HG03469 (cell line): Measurements from ENCODE around the gene GSTO1.
"Not testable (repeated sequence)": the region's sequence is repeated elsewhere in the genome, so short reads cannot be mapped to it uniquely, and the experiment has no call there.

Experiments used
- ATAC-seq: cut with Tn5 transposase; IDR thresholded peaks from one replicate; pipeline ENCODE4 v1.9.1; 2021; ENCODE audit warnings: mild to moderate bottlenecking, moderate library complexity, moderate number of reproducible peaks; ENCODE audit not compliant: unreplicated experiment

Gene GSTO1

GRCh38 chr10:104254493-104255310 lies at the start of gene GSTO1:
Gene GSTO1 (plus strand): TSS chr10:104254892. CDS start chr10:104254929, 37 bp downstream.
- ATAC-seq, result no peak

DNA sequence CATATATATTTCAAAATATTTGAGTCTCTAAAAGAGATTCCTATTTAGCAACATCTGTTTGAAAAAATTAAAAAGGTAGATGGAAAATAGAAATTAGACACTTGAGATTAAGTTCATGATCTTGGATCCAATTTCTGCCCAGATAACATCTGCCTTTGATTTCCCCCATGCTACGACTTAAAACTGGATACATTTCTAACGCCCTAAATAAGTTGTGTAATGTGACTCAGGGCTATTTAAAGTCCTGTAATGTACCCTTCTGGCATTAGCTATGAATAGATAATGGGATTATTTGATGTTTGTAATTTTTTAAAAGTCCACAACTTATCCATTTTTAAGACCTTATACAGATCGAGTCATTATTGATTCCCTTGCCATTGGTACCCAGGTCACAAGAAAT lies 46.0 kb upstream of the GSTO1 start:
- no peak for ATAC-seq

DNA sequence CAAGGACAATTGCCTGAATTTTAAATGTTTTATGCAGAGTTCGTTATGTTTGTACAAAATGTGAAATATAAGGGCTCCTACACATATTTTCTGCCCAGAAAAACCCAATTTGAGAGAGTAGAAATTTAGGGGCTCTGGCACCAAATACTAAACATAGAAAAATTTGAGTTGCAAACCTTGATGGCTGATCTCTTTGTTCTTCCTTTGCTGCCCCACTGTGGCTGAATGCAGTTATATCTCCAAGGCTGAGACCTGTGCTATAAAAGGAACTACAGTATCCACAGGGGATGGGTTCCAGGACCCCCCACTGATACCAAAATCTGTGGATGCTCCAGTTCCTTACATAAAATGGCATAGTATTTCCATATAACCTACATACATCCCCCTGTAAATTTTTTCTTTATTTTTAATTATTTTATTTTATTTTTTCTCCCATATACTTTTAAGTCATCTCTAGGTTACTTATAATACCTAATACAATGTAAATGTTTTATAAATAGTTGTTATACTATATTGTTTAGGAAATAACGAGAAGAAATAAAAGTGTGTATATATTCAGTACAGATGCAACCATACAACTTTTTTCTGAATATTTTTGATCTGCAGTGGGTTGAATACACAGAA lies 45.0 kb upstream of the GSTO1 start:
- no peak for ATAC-seq

- no peak for ATAC-seq
These were observed 38.1 kb upstream of the GSTO1 start for GRCh38 chr10:104216631-104217030.

GRCh38 chr10:104218751-104219150 lies 35.9 kb upstream of the GSTO1 start:
- ATAC-seq, result no peak

DNA sequence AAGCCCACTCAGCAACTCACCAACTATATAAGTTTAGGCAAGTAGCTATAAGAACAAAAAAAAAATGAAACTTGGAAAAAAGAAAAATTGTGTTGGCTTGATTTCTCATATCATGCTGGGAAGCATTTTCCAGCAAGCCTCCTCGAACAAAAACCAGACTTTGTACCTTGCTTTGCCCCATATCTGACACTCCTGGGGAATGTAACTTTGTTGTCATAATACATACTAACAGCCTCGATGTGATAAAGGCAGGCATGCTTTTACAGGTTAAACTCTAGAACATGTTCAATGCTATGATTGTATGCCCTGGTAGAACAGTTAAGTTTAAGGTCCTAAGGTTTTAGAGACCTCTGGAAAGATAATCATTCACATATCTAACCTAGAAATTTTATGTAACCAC lies 34.2 kb upstream of the GSTO1 start:
- no peak for ATAC-seq

DNA sequence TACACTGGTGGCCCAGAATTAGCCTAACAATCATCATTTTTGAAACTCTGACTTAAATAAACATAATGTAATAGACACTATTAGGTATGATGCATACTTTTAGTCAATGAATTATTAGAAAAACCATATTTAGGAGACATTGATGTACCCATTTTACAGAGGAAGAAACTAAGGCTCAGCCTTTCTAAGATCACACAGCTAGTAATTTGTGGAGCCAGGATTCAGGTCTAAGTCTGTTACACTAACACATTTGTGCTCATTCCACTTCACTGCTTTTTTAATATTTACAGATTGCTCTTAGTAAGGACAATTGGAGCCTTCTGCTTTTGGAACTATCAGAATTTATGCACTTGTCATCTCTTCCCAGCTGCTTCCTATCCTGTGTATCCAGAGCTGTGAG lies 31.4 kb upstream of the GSTO1 start:
- no peak for ATAC-seq

- no peak for ATAC-seq
These were observed 24.2 kb upstream of the GSTO1 start for GRCh38 chr10:104230490-104230889.

GRCh38 chr10:104231784-104232612 lies 22.7 kb upstream of the GSTO1 start, which contains the start of gene CFAP43:
Gene CFAP43 (minus strand): TSS chr10:104232364. CDS start chr10:104232246, 118 bp downstream.
- ATAC-seq, result peak; percentile 100

DNA sequence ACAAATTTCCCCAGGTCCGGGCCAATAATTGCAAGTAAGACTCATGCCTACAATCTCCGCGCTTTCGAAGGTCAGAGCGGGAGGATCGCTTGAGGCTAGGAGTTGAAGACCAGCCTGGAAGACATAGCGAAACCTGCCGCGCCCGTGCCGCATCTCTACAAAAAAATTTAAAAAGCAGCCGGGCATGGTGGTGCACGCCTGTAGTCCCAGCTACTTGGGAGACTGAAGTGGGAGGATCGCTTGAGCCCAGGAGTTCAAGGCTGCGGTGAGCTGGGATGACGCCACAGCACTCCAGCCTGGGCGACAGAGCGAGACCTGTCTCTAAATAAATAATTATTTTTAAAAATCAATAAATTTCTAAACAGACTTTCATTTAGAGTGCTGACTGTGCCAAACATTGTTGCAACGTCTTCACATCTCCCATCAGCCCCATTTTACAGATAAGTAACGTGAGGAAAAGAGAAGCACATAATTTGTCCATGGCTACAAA lies 22.0 kb upstream of the GSTO1 start:
- ATAC-seq, result no peak

- no peak for ATAC-seq
These were observed 20.9 kb upstream of the GSTO1 start for GRCh38 chr10:104233817-104234216.

GRCh38 chr10:104234934-104235333 lies 19.8 kb upstream of the GSTO1 start:
- ATAC-seq, result no peak

GRCh38 chr10:104235801-104236200 lies 18.9 kb upstream of the GSTO1 start:
- no peak for ATAC-seq

- no peak for ATAC-seq
These were observed 14.6 kb upstream of the GSTO1 start for GRCh38 chr10:104240078-104240477.

- ATAC-seq, result no peak
These were observed 12.1 kb upstream of the GSTO1 start for GRCh38 chr10:104242545-104242944.

DNA sequence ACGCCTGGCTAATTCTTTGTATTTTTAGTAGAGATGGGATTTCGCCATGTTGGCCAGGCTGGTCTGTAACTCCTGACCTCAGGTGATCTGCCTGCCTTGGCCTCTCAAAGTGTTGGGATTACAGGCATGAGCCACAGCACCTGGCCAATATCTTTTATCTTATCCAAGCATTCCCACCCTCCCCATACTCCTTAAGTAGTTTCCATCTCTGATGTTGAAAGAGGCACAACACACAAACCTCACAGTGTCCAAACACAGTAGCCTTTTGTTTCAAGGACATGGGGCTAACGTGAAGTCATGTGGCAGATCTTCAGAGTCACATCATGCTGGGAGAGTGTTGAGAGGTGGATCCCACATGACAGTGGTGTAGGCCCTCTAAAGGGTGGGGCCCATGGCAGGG lies 11.7 kb upstream of the GSTO1 start:
- not testable (repeated sequence) for ATAC-seq

- ATAC-seq, result no peak
These were observed 11.2 kb upstream of the GSTO1 start for GRCh38 chr10:104243512-104243911.

- no peak for ATAC-seq
These were observed 9.5 kb upstream of the GSTO1 start for GRCh38 chr10:104245066-104245632.

DNA sequence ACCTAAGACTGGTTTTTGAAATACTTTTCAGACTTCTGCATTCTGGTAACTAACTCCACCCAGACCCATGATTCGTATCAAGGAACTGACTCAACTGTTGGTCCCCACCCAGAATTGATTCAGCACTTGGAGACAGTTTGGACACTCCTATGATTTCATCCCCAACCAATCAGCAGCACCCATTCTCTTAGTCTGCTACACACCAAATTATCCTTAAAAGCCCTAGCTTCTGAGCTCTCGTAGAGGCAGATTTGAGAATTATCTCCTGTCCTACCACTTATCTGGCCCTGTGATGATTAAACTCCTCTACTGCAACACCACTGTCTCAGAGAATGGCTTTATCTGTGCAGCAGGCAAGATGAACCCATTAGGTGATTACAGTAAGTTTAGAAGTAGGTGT lies 7.7 kb upstream of the GSTO1 start:
- ATAC-seq, result no peak

GRCh38 chr10:104247513-104248146 lies 7.1 kb upstream of the GSTO1 start:
- ATAC-seq, result no peak
